Measurements from ENCODE around the gene ADISSP. TPM values are rescaled to one million over a fixed set of nuclear protein-coding genes. Genes with fewer than 3 reads are reported as not detected.
A peak's percentile ranks its signal among the peaks of the same experiment; 100 is the strongest.

The ADISSP gene
- total and polyA plus RNA-seq, 2 of the 8 experiments (the other 6 are each of a cell fraction or from before 2014, with no cell fraction given), result 111 to 141 TPM

DNA sequence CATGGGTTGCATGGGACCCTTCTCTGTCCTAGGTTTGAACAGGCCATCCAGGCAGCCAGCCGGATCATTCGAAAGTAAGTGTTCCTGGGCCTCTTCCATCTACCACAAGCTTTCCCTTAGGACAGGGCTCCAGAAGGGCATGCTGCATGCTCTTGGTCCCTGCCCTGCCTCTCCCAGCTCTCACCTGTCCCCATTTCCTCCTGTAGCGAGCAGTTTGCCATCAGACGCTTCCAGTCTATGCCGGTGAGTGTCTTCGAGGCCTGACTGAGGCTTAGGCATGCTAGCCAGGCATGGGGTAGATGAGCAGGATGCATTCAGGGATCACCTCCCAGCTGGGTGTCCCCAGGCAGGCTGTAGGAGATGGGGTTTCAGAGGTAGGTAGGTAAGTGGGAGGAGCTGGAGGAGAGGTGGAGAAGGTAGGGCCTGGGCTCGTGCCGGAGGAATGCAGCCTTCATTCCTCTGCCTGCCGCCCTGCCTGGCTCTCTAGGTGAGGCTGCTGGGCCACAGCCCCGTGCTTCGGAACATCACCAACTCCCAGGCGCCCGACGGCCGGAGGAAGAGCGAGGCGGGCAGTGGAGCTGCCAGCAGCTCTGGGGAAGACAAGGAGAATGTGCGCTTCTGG, 32.8 kb upstream of the ADISSP start (continued):
- peak; percentile 29; the same call in 1 of the 2 replicates for TF ChIP-seq SP1 (IDR thresholded peaks at IDR 0.05; ENCODE audit: low read depth, low read length)
- no peak for TF ChIP-seq RXRA (IDR thresholded peaks at IDR 0.05; ENCODE audit: insufficient read depth, low read depth, low read length)
- no peak; the same call in 1 of the 2 replicates for TF ChIP-seq JUND (IDR thresholded peaks at IDR 0.05; ENCODE audit: low read length)
- no peak for TF ChIP-seq CBX5 (IDR thresholded peaks at IDR 0.05; ENCODE audit: low read depth, low read length)
- TF ChIP-seq, protein P1, sequence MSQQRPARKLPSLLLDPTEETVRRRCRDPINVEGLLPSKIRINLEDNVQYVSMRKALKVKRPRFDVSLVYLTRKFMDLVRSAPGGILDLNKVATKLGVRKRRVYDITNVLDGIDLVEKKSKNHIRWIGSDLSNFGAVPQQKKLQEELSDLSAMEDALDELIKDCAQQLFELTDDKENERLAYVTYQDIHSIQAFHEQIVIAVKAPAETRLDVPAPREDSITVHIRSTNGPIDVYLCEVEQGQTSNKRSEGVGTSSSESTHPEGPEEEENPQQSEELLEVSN (IDR thresholded peaks at IDR 0.05), result peak; percentile 16; the same call in 1 of the 2 replicates
